GM18951 (cell line): Measurements from ENCODE around the gene SLC9A9.

ENCODE experiments used
- POLR2A ChIP-seq: IDR thresholded peaks from 4 replicates; pipeline ENCODE4 v1.6.1; 2011; ENCODE audit warnings: mild to moderate bottlenecking; ENCODE audit not compliant: insufficient read length, insufficient read depth; ENCODE audit errors: extremely low read depth
- in situ Hi-C: fragments of 300-500 bp; cut with MboI; formaldehyde crosslinking; loops from one replicate; pipeline ENCODE4 v1.12.0; 2022; ENCODE audit warnings: low sequenced_read_pairs, mixed read lengths, inconsistent platforms; ENCODE audit not compliant: unreplicated experiment

SLC9A9 gene

GRCh38 chr3:143581972-143582722 lies 266.1 kb downstream of the SLC9A9 start:
- in situ Hi-C loops = no loop called here
- TF ChIP-seq POLR2A = no peak

- in situ Hi-C loops = no loop called here
- TF ChIP-seq POLR2A = no peak
These were observed 269.3 kb downstream of the SLC9A9 start for GRCh38 chr3:143578810-143579435.

- in situ Hi-C loops = no loop called here
- TF ChIP-seq POLR2A = no peak
These were observed 271.5 kb downstream of the SLC9A9 start for GRCh38 chr3:143576568-143577270.

- in situ Hi-C loops = no loop called here
- no peak for TF ChIP-seq POLR2A
These were observed 273.3 kb downstream of the SLC9A9 start for GRCh38 chr3:143574933-143575332.

GRCh38 chr3:143573610-143574303 lies 274.5 kb downstream of the SLC9A9 start:
- in situ Hi-C loops = no loop called here
- no peak for TF ChIP-seq POLR2A

- TF ChIP-seq POLR2A = no peak
- in situ Hi-C loops = no loop called here
These were observed 276.7 kb downstream of the SLC9A9 start for GRCh38 chr3:143571548-143571947.

GRCh38 chr3:143567823-143568222 lies 280.4 kb downstream of the SLC9A9 start:
- in situ Hi-C loops = no loop called here
- no peak for TF ChIP-seq POLR2A

- in situ Hi-C loops = no loop called here
- TF ChIP-seq POLR2A = no peak
These were observed 282.3 kb downstream of the SLC9A9 start for GRCh38 chr3:143565951-143566350.

GRCh38 chr3:143563786-143564185 lies 284.5 kb downstream of the SLC9A9 start:
- no peak for TF ChIP-seq POLR2A
- in situ Hi-C loops = no loop called here

GRCh38 chr3:143562789-143563188 lies 285.5 kb downstream of the SLC9A9 start:
- in situ Hi-C loops = no loop called here

GRCh38 chr3:143559296-143559695 lies 289.0 kb downstream of the SLC9A9 start:
- no peak for TF ChIP-seq POLR2A
- in situ Hi-C loops = no loop called here

More at GRCh38 chr3:143562789-143563188, 285.5 kb downstream of the SLC9A9 start:
- TF ChIP-seq POLR2A = no peak

GRCh38 chr3:143552851-143553250 lies 295.4 kb downstream of the SLC9A9 start:
- TF ChIP-seq POLR2A = no peak
- in situ Hi-C loops = no loop called here

GRCh38 chr3:143551761-143552160 lies 296.5 kb downstream of the SLC9A9 start:
- no peak for TF ChIP-seq POLR2A
- in situ Hi-C loops = no loop called here
